Stimulated activated CD8-positive, alpha-beta memory T cell treated with anti-CD3 and anti-CD28 coated beads, Interleukin-15, amount 100 ng/mL, for 4 hours (primary cell): ENCODE data around the gene PHACTR1.
A peak's percentile ranks its signal among the peaks of the same experiment; 100 is the strongest.

Experiments
- DNase-seq, 2 donors: peaks; one replicate each; pipeline ENCODE4 v3.0.0-alpha.2; 2020; ENCODE audit warnings: low read depth in 2 of 2

Gene PHACTR1

DNA sequence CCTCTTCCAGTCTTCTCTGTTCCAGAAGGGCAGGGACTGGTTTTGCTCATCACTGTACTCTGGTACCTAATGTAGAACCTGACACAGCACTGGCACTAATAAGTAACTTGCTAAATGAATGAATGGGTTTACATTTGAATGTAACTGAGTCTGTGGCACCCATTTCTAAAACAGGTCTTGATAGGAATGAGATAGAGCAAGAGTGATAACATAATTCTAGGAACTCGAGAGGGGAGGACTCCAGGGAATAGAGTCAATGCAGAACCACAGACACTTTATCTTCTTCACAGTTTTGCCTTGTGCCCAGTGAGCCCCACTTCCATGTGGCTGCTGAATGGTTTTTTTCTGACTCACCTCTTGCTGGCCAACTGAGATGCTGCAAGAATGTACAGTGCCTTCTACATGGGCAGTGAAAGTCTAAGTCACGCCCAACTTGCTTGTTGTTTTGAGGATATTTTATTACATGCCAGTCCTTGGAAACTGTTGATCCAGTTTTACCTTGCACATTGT, 550.6 kb downstream of the PHACTR1 start:
- DNase-seq = no peak

DNA sequence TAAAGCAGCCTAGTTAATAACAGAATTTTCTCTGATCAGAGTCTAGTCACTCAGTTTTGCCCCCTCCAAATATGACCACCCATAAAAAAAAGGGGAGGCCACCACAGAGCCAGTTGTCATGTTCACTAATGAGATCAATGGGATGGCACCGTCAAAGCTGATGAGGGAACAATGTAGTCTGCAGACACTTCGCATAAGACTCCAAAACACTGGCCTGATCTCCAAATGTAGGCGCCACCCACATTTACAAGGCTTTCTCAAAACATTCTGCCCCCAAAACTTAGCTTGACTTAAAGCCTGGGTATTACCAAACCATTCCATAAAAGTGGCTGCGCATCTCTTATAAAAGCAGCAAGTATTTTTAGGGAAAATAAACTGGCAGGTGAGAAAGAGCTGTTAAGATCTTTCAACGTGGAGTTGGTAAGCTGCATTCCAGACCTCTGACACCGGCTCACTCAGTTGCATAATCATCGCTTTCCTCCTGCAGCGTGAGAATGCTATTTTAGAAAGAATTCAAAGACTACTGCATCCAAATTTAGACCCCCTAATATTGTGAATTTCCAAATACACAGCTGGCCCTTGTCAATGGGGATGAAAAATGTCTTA, 552.4 kb downstream of the PHACTR1 start:
- no peak for DNase-seq

DNA sequence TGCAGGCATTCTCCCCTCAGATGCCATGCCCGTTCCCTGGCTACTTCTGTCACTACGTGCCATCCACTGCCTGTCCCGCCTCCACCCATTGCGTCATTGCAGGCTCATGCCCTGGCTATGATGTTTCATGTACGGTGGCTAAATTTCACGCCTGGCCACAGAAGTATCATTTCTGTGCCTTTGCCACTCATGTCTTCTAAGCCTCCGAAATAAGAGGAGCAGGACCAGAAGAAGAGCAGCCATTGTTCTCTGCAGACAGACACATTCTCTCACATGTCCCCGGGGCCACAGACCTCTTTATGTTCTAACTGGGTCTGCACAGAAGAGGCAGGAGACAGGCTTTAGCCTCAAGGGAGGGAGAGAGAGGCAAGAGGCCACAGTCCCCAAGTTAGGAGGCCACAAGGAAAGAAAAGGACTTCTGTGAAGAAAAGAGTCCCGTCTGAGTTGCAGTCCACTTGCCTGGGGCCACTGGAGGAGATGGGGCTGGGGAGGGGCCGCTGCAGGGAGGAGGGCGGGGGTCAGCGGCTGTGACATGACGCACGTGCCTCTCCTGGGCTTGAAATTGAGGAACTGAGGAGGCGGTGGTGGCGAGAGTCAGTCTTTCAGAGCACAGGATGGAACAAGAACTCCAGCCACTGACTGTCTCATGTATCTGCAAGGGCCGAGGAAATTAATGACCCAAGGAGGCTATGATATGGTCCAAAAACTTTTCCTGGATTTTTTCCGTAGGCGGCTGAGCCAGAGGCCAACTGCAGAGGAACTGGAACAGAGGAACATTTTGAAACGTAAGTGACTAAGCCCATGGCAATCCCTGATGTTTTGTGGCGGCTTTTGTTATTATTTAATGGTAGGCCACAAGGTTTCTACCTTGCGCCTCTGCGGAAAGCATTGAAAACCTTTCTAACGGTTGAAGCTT, 555.8 kb downstream of the PHACTR1 start:
- DNase-seq = no peak

DNA sequence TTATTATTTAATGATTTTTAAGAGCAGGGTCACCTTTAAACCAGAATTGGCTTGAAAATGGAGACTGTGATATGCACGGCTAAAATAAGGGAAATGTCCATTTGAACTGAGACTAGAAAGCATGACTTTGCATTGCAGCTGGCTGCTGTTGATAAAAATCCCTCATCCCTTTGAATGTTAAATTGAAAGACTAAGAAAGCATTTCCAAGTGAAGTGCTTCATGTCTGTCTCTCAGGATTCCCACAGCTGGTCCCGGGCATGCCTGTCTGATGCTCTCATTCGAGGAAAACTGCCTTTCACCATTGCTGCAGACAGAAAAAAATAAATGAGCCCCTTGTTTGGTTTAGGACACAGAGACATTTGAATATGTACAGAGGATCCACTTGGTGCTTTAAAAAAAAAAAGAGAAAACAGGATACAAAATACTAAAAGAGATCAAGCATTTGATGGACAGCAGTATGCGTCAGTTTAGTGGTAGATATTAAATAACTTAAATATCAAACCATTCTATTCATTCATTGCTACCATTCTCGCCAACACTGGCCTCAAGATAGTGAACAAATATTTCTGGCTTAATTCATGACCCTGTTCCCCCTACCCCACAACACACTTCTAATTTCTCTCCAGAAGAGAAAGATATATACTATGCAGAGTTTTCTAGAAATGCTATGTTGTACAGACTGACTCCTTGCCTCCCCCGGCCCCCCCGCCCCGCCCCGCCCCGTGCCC, 556.8 kb downstream of the PHACTR1 start:
- DNase-seq = no peak

DNA sequence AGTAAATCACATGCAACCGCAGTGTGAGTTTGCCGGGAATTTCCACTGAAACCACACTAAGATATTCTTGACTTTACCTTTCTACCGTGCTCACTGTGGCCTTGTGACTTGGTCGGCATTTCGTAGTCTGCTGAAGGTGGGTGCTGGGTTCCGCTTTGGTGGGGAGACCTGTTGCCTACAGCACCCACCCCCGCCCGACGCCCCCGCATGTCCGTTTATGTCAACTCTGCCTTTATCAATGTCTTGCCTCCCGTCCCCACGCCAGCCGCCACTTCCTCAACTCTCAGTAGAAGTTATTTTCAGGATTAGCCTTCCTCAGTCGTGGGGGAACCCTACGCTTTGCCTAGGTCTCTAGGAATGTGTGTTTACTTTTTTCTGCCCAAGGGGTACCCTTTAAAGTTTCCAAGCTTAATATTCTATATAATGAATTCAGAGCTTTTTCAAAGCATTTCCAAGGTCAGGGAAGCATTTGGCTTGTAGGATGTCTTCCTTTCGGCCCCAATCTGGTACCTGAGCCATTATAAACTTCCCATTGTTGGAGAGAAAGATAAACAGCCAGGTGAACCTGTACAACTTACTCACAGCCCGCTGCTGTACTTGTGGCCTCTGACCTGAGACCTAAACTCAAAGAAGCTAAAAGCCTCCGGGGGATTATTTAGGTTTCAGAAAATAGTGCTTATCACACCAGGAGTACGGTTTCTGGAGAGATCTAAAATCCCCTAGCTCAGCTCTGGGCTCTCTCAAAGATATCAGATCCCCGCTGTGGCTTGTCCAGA, 557.6 kb downstream of the PHACTR1 start:
- peak; percentile 62 to 80 for DNase-seq

DNA sequence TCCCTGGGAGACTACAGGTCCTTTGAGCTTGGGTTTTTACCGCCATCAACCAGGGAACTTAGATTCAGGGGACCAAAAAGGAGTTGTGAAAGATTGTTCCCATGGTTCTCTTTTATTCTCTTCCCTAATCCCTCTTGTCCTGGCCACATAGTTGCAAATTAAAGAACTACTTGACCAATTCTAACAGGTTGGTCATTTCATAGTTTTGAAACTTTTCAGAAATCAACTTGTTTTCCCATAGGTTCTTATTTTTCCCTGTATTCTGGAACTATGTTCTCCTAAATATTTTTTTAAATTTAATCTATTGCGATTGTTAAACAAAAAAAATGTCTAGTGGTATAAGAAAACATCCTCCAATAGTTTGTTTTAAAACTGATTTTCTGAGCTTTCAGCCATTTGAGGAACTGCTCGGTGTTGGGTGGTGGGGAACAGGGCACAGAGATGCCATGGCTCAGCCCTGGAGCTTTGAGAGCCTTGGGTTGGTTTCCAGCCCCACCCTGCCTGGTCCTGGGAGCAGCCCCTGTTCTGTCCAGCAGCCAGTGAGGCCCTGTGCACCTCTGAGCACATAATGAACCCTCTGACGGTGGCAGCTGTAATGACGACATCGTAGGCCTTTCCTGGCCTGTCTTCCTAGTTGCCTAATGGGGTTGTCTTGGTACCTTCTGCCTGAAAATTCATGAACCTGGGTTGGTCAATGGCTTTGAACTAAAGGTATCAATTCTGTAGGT, 558.3 kb downstream of the PHACTR1 start:
- no peak for DNase-seq

DNA sequence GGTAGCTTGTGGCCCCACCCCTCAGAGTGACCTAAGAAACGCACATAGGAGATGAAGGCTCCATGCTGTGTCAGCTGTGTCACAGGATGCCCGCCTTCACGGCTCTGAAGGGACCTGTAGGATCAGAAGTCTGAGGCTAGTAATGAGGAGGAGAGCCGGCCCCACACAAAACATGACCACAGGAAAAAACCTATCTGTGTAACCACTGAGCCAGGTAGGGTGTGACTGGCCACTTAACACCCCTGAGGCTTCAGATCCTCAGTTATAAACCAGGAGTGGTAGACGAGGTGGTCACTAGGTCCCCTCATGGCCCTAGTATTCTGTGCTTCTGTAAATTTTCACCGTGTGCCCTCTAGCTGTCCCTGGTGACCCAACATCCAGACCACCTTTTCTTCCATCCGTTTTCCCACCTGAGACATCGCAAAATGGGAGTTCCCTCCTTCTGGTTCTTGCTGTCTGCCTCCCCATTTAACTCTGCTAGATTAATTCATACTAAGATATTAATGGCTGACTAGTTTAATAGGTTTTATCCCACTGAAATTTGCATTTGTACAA, 558.9 kb downstream of the PHACTR1 start:
- DNase-seq = no peak

DNA sequence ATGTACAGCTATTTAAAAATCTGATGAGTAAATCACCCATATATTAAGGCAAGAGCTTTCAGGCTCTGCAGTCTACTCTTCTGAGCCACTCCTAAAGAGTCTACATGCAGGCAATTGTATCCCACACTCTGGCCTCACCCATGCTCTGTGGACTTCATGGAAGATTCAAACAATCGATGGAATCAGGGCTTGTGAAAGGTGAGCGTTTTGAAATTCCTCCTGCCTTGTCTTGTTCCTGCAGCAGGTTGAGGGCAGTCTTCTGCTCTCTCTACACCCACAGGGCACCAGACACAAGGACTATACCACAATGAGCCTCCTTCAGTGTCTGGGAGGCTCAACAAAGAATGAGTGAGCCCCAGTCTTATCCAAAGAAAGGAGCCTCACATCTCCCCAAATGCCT, 560.7 kb downstream of the PHACTR1 start:
- no peak for DNase-seq

DNA sequence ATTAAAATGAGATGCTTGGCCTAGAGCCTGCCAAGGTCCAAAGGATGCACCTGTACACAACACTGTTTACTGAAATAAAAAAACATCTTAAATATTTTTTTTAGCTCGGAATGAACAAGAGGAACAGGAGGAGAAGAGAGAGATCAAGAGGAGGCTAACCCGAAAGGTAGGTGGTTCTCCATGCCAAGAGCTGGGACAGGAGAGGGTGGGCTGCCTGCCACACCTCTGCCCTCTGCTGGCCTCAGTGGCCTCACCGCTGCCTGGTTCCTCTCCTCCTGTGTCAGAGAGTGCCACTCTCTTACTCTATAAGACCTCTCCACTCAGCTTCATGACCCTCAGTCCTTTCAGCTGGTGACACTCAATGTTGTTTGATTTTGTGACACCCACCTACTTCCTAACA, 561.6 kb downstream of the PHACTR1 start:
- DNase-seq = no peak

DNA sequence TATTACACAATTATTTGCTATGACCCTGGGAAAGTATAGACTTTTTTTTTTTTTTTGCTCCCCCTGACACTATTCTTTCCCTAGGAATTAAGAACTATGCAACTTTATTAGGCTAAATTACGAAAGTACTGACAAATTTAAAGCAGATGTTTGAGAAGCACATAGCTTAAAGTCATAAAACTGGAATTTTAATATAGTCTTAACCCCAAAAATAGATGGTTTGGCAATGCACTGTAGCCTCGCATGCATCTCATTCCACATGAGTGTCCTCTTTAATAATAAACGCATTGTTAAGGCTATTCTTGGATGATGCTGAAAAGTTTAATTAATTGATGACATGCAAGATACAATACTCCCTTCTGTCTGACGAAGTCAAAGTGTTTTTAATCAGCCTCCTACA, 562.4 kb downstream of the PHACTR1 start:
- DNase-seq = no peak

DNA sequence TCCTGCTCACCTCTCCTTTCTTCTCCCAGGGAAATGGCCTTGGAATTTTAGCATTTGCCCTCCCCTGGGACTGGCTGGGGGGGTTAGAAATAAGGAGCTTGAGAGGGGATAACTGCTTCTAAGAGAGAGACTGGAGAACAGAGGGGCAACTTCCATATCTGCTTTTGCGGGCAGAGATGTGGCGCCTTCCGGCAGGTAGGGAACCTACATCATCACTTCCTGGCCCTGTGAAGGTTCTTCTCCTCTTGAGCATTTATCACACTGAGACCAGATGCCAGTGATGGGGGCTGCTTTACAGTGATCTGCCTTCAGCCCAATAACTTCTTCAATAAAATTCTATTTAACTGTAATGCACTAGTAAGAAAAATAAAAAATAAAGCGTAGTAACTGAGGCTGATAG, 563.7 kb downstream of the PHACTR1 start:
- no peak for DNase-seq

DNA sequence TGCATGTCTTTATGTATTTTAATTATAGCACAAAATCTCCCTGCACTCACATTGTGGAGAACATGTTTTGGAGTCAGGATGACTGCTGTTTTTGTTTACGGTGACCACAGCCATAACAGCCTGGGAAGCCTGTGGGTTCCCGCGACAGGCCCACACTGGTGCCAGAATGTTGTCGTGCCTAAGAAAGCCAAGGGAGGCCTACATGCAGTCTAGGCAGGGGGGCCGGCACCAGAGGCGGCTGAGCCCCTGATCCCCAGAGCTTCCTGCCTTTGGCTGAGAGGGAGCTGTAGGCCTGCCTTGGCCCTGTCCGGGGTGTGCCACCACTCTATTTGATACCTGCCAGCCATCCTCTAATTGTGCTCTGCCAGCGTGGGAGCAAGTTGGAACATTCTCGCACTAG, 565.1 kb downstream of the PHACTR1 start:
- no peak for DNase-seq

DNA sequence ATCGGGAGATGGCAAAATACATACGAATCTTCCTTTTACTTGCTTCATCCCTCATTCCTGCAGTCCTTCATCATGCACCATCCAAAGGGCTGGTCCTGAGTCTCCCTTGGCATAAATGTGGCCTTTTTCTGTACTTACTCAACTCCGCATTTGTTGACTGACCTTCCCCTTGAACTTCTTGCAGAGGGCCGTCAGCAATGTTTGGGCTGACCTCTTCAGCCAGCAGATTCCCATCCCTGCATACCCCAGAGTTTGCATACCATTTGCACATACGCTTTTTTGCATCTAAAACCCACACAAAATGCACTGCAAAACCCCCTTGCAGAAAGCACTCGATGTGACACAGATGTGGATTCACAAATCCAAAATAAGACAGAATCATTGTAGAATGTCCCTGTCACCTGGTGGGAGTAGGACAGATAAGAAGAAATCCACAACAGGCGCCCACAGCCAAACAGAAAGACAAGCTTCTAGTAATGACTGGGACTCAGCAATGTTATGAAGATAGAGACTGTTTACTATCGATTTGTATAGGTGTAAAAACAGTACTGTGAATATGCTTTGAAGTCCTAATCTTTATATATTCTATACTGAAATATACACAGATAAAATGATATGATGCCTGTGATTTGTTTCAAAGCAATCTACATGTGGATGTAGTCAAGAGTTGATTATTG, 566.0 kb downstream of the PHACTR1 start:
- no peak for DNase-seq

DNA sequence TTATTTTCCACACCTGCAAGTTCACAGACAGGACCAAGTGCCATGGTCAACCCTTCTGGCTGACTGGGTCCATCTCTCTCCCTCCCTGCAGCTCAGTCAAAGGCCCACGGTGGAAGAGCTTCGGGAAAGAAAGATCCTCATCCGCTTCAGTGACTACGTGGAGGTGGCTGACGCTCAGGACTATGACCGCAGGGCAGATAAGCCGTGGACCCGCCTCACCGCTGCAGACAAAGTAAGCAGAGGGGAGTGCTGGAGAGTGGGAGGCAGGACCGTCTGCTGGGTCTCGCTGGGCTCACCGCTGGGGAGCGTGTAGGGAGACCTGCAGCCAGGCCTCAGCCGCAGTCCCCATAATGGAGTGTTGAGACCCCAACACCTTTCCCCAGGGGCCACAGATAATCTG, 566.8 kb downstream of the PHACTR1 start:
- DNase-seq = no peak

DNA sequence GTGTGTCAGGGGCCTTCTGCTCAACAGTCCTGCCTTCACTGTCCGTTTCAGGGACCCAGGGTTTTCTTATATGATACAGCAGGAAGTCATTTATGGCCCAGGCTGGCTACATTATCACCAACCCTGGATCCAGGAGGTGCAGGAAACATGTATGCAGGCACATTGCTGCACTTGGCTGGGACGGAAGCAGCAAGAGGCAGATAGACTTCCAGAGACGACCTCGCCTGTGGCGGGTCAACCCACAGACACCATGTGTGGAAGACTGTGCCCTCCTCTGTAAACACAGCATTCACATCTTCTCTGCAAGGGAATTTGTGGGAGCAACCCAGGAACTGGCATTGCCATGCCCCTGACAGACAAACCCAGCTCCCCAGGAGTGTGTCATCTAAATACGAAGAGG, 568.1 kb downstream of the PHACTR1 start:
- no peak for DNase-seq

DNA sequence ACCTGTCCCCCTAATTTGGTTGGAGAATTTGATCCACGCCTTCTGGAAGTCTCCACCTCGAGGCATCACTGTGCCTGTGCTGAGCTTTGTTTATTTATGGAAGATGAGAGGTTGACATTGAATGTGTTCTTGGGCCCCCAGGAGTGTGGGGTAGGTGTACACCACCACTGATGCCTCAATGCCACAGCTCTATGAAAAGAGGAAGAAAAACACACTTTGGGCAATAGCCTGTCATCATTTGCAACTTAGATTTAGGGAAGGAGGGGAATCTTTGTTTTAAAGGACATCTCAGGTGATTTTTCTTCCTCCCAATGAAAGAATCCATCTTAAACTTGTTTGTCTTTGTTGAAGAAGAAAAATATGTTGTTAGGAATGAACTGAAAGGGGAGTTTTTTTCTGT, 569.1 kb downstream of the PHACTR1 start:
- DNase-seq = no peak

DNA sequence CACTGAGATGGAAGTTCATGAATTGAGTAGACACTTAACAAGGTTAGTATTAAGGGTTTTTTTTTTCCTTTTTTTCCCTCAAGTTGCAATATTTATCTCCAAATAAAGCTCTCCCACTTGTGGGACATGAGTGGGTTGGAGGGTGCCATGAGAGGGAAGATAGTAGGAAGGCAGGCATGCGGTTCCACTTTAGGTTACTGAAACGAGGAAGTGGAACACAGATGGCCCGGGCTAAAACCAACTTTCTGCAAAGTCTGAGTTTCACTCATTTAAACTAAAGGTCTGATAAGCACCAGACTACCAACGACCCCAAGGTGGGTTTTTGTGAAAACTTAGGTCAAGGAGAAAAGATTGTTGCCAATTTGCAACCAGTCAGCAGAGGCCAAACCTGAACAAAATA, 569.6 kb downstream of the PHACTR1 start:
- DNase-seq = no peak

DNA sequence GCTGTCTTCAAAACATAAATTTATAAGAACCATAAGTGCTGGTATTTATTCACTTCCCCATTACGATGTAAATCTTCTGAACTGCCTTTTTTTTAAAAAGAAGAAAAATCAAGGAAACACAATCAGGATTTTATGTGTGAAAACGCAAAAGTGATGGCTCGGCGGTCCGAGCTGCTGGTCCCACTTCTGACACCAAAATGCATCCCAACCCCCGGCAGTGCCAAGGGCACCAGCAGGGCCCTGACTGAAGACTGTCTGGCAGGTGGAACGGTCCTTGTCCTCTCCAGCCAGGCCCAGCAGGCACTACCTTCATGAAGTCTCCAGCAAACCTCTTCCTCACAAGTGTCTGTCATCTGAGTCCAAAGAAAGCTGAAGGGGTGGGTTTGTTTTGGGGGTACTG, 570.5 kb downstream of the PHACTR1 start:
- no peak for DNase-seq

DNA sequence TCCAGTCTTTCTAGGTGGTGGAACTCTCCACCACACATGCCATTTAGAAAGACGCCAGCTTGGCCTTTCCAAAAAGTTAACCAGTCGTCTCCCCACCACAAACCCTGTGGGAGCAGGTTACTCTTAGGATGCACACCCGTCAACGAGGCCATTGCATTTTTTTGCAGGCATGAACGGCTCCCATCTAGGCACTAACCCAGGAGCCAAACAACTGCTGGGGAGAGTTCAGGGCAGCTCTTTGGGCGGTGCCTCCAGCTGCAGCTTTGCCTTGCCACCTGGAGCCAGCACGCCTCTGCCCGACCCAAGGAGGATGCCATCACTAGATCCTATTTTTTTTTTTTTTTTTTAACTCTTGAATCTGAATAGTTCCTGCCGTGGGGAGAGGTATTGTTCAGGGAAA, 571.9 kb downstream of the PHACTR1 start:
- DNase-seq = no peak

DNA sequence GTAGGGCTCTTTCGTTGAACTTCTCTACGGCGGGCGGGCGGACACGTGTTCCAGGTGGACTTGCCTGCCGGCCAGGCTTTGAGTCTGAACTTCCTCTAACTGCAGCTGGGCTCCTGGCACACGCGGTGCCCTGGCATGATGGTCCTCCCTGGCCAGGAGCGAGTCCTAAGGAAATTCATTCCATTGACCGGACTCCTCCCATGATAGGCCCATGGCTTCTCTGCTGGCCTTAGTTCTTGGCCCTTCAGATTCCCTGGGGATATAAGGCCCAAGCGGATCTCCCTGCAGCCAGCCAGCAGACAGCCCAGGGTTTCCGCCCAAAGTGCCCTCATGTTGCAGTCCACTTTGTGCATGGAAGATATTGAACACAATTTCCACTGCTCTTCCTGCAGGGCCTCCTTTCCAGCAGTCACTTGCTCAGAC, 572.4 kb downstream of the PHACTR1 start:
- DNase-seq = no peak
